ENCODE results near the gene LRFN3.

DNA sequence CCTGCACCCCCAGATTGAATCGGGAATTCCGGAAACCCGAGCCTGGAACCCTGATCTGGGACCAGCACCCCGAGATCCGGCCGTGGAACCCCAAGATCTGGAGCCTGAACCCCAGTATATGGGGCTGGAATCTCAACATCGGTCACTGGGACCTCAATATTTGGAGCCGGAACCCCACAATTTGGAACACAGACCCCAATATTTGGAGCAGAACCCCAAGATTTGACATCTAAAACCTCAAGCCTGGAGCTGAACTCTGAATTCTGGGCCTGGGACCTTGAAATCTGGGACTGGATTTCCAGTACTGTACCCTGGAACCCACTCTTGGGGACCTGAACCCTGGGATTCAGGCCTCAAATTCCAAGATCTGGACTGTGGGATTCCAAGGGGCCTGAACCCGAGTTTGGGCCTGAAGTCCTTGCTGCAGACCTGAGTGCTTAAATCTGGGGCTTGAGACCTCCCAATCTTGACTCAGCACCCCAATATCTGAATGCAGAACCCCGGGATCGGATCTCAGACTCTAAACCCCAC lies 629 bp downstream of the LRFN3 start:
- TF ChIP-seq, protein P1, sequence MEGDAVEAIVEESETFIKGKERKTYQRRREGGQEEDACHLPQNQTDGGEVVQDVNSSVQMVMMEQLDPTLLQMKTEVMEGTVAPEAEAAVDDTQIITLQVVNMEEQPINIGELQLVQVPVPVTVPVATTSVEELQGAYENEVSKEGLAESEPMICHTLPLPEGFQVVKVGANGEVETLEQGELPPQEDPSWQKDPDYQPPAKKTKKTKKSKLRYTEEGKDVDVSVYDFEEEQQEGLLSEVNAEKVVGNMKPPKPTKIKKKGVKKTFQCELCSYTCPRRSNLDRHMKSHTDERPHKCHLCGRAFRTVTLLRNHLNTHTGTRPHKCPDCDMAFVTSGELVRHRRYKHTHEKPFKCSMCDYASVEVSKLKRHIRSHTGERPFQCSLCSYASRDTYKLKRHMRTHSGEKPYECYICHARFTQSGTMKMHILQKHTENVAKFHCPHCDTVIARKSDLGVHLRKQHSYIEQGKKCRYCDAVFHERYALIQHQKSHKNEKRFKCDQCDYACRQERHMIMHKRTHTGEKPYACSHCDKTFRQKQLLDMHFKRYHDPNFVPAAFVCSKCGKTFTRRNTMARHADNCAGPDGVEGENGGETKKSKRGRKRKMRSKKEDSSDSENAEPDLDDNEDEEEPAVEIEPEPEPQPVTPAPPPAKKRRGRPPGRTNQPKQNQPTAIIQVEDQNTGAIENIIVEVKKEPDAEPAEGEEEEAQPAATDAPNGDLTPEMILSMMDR (IDR thresholded peaks at IDR 0.05) = no peak
- TF ChIP-seq POLR2A (IDR thresholded peaks at IDR 0.05) = no peak

Data from adrenal gland (tissue), 5 donors.